Astrocyte (in vitro differentiated cells and primary cell): ENCODE measurements around the gene SIRT2. TPM values are rescaled to one million over a fixed set of nuclear protein-coding genes. Genes with fewer than 3 reads are reported as not detected.

Experiments used
- DNase-seq: peaks from one replicate; pipeline ENCODE4 v3.0.0-alpha.2; 2010; ENCODE audit warnings: low read depth
- FAIRE-seq: peaks from 2 replicates; lab custom pipeline; 2011; peaks lifted over from hg19 to GRCh38; lab: Jason Lieb, UNC
- H2AFZ ChIP-seq: 2 replicates; pipeline ENCODE4 v1.6.0; 2012; ENCODE audit warnings: low read depth, low read length, inconsistent platforms
- H3K27ac ChIP-seq: 2 replicates; pipeline ENCODE4 v1.5.1; 2011; ENCODE audit warnings: low read depth, low read length, inconsistent platforms
- H3K27me3 ChIP-seq: 2 replicates; pipeline ENCODE4 v1.6.0; 2011; ENCODE audit warnings: low read length, inconsistent platforms; ENCODE audit not compliant: insufficient read depth
- H3K36me3 ChIP-seq: 2 replicates; pipeline ENCODE4 v1.5.1; 2011; ENCODE audit warnings: low read length, inconsistent platforms; ENCODE audit not compliant: insufficient read depth
- H3K4me1 ChIP-seq: 2 replicates; pipeline ENCODE4 v1.5.1; 2011; ENCODE audit warnings: low read length, inconsistent platforms; ENCODE audit not compliant: insufficient read depth
- H3K4me2 ChIP-seq: 2 replicates; pipeline ENCODE4 v1.6.0; 2012; ENCODE audit warnings: low read length, inconsistent platforms
- H3K4me3 ChIP-seq: 2 replicates; pipeline ENCODE4 v1.5.1; 2011; ENCODE audit warnings: low read depth, mild to moderate bottlenecking, low read length, inconsistent platforms; ENCODE audit not compliant: insufficient read depth
- H3K79me2 ChIP-seq: 2 replicates; pipeline ENCODE4 v1.6.0; 2012; ENCODE audit warnings: mild to moderate bottlenecking, low read length, inconsistent platforms; ENCODE audit not compliant: insufficient read depth
- H3K9ac ChIP-seq: 2 replicates; pipeline ENCODE4 v1.6.0; 2012; ENCODE audit warnings: mild to moderate bottlenecking, low read length, inconsistent platforms
- H3K9me3 ChIP-seq: 2 replicates; pipeline ENCODE4 v1.5.1; 2012; ENCODE audit warnings: low read depth, mild to moderate bottlenecking, low read length, inconsistent platforms; ENCODE audit not compliant: insufficient read depth
- H4K20me1 ChIP-seq: 2 replicates; pipeline ENCODE4 v1.6.0; 2012; ENCODE audit warnings: low read length, inconsistent platforms; ENCODE audit not compliant: insufficient read depth
- H3K27ac Mint-ChIP-seq: one replicate; pipeline ENCODE4 v1.8.0; 2021; ENCODE audit warnings: mild to moderate bottlenecking, mixed read lengths; ENCODE audit not compliant: unreplicated experiment
- H3K27me3 Mint-ChIP-seq: one replicate; pipeline ENCODE4 v1.8.0; 2021; ENCODE audit warnings: low read depth, mixed read lengths; ENCODE audit not compliant: unreplicated experiment
- H3K36me3 Mint-ChIP-seq: one replicate; pipeline ENCODE4 v1.8.0; 2021; ENCODE audit warnings: low read depth, mixed read lengths; ENCODE audit not compliant: unreplicated experiment
- H3K4me1 Mint-ChIP-seq: one replicate; pipeline ENCODE4 v1.8.0; 2021; ENCODE audit warnings: low read depth, mixed read lengths; ENCODE audit not compliant: unreplicated experiment
- H3K4me3 Mint-ChIP-seq: one replicate; pipeline ENCODE4 v1.8.0; 2021; ENCODE audit warnings: mild to moderate bottlenecking, moderate library complexity, mixed read lengths; ENCODE audit not compliant: unreplicated experiment
- H3K9me3 Mint-ChIP-seq: one replicate; pipeline ENCODE4 v1.8.0; 2021; ENCODE audit warnings: mild to moderate bottlenecking, mixed read lengths; ENCODE audit not compliant: unreplicated experiment
- EZH2 ChIP-seq: IDR thresholded peaks from 2 replicates; pipeline ENCODE4 v1.6.1; 2012; ENCODE audit warnings: mild to moderate bottlenecking, low read length, inconsistent platforms; ENCODE audit not compliant: insufficient read depth
- total RNA-seq: library from RNA; stranded (reverse); gene quantifications from 2 replicates; pipeline ENCODE4 v1.2.1, GENCODE V29; 2021
- TF ChIP-seq, protein P1 (sequence below): IDR thresholded peaks from 2 replicates; pipeline ENCODE4 v1.5.1; 2011; ENCODE audit warnings: low read depth, mild to moderate bottlenecking, inconsistent platforms, low read length, moderate library complexity; ENCODE audit not compliant: insufficient read depth

Gene SIRT2
- total RNA-seq, 1 donor from 2014 or later = 35.7 TPM

- Histone ChIP-seq H3K4me1 (no peaks in the 10 kb centered on the region), H2AFZ (no peak overlapping the region), H4K20me1 (no peaks in the 10 kb centered on the region), H3K9ac (no peak overlapping the region), H3K36me3 (no peaks in the 10 kb centered on the region), H3K9me3 (no peaks in the 10 kb centered on the region), H3K4me2 (no peak overlapping the region), H3K4me3 (no peak overlapping the region), H3K79me2 (no peaks in the 10 kb centered on the region), H3K27ac (no peak overlapping the region), H3K27me3 (no peaks in the 10 kb centered on the region)
- H3K36me3 Mint-ChIP-seq = peaks cover 3% of the 10 kb centered on the region
- TF ChIP-seq EZH2 = no peak
- TF ChIP-seq, protein P1, sequence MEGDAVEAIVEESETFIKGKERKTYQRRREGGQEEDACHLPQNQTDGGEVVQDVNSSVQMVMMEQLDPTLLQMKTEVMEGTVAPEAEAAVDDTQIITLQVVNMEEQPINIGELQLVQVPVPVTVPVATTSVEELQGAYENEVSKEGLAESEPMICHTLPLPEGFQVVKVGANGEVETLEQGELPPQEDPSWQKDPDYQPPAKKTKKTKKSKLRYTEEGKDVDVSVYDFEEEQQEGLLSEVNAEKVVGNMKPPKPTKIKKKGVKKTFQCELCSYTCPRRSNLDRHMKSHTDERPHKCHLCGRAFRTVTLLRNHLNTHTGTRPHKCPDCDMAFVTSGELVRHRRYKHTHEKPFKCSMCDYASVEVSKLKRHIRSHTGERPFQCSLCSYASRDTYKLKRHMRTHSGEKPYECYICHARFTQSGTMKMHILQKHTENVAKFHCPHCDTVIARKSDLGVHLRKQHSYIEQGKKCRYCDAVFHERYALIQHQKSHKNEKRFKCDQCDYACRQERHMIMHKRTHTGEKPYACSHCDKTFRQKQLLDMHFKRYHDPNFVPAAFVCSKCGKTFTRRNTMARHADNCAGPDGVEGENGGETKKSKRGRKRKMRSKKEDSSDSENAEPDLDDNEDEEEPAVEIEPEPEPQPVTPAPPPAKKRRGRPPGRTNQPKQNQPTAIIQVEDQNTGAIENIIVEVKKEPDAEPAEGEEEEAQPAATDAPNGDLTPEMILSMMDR = no peak
- H3K4me1 Mint-ChIP-seq = no peaks in the 10 kb centered on the region
- H3K9me3 Mint-ChIP-seq = no peaks in the 10 kb centered on the region
- no peak for FAIRE-seq
- H3K27ac Mint-ChIP-seq = no peak overlapping the region
- no peak for DNase-seq
- no peak overlapping the region for H3K4me3 Mint-ChIP-seq
- no peaks in the 10 kb centered on the region for H3K27me3 Mint-ChIP-seq
Measured at GRCh38 chr19:38880076-38880881, 19.1 kb downstream of the SIRT2 start.

GRCh38 chr19:38879400-38879751, 20.0 kb downstream of the SIRT2 start:
- H3K9ac ChIP-seq = no peak overlapping the region
- no peak overlapping the region for H3K4me2 ChIP-seq
- H3K9me3 ChIP-seq = no peaks in the 10 kb centered on the region
- peaks cover 3% of the 10 kb centered on the region for H3K36me3 Mint-ChIP-seq
- H3K9me3 Mint-ChIP-seq = no peaks in the 10 kb centered on the region
- H3K4me3 Mint-ChIP-seq = no peak overlapping the region
- H3K4me1 Mint-ChIP-seq = no peaks in the 10 kb centered on the region
- no peak overlapping the region for H3K4me3 ChIP-seq
- no peak for FAIRE-seq
- no peaks in the 10 kb centered on the region for H3K79me2 ChIP-seq
- no peaks in the 10 kb centered on the region for H4K20me1 ChIP-seq
- H2AFZ ChIP-seq = no peak overlapping the region
- no peak overlapping the region for H3K27ac Mint-ChIP-seq
- TF ChIP-seq, protein P1 = no peak
- TF ChIP-seq EZH2 = no peak
- H3K27ac ChIP-seq = no peak overlapping the region
- H3K27me3 Mint-ChIP-seq = no peaks in the 10 kb centered on the region
- no peaks in the 10 kb centered on the region for H3K36me3 ChIP-seq
- H3K4me1 ChIP-seq = no peaks in the 10 kb centered on the region
- no peak for DNase-seq
- H3K27me3 ChIP-seq = no peaks in the 10 kb centered on the region
